HG02943 (cell line): ENCODE data around the gene KDM4B.

Experiments used
- ATAC-seq: cut with Tn5 transposase; IDR thresholded peaks from one replicate; pipeline ENCODE4 v1.9.1; 2021; ENCODE audit warnings: mild to moderate bottlenecking, low read depth, moderate library complexity; ENCODE audit not compliant: unreplicated experiment

KDM4B gene

GRCh38 chr19:4983346-4984105, 14.6 kb downstream of the KDM4B start:
- ATAC-seq, result no peak

DNA sequence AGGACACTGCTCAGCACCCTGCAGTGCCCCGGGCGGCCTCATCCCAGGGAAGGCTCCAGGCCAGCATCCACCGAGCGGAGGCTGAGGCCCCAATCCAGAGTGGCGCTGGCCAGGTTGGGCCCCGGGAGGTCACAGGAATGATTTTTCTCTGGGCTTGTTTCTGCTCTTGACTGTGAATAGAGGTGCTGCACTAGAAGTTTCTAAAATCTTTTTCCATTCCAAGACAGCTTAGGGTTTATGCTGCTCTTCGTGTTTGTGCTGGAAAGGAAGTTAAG, 15.1 kb downstream of the KDM4B start:
- no peak for ATAC-seq

DNA sequence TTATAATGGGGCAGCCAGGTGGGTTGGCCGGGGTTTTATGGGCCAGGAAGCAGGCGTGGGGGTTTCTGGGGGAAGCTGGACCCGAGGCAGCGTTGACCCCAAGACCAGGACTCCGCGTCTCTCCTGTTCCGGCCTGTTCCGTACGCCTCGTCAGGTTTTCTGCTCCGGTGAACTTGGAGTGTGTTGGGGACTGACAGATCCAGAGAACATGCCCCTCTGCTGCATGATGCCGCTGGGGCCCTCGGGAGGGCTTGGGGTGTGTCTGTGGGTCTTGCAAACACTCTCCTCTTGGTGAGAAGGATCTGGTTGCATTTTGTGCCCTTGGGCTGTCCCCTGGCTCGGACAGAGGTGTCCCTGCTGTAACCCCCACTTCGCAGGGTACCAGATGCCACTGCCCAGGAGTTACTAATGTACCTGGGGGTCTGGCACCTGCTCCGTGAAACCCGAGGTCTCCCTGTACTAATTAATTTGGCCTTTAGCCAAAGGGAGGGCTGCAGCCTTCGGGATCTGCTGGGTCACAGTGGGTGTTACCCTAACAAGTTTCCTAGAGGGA, 15.6 kb downstream of the KDM4B start:
- ATAC-seq, result no peak

DNA sequence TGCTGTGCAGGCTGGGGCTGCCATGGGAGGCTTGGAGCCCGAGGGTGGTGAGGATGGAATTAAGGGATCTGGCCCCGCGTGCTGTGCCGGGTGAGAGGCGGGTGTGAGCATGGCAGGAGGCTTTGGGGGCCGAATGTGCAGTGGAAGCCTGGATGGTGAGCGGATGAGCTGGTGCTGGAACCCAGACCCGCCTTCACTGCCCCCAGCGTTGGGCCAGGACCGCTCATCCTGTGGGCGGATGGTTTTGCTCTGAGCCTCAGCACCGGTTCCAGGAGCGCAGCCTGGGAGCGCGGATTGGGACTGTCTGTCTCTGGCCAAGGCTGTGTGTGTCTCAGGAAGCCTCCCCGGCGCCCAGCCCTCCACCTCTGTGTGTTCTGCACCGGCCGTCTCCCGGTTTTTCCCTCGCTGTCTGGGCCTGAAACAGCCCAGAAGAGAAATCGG, 16.7 kb downstream of the KDM4B start:
- no peak for ATAC-seq

DNA sequence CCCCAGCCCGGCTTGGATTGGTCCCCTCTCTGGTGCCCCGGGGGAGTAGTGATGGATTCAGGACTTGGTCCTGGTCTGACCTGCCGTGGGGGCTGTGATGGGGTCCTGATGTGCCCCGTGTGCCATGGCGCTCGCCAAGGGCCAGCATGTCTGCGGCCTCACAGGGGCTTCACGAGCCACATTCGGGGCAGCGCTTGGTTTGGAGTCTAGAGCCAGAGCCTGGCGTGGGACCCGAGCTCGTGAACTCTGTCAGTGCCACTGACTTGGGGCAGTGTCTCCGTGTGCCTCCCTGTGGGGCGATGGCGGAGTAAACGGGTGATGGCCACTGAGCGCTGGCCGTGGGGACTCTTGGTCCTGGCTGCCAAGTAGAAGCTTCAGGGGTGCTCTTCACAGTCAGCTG, 17.1 kb downstream of the KDM4B start:
- ATAC-seq, result no peak

DNA sequence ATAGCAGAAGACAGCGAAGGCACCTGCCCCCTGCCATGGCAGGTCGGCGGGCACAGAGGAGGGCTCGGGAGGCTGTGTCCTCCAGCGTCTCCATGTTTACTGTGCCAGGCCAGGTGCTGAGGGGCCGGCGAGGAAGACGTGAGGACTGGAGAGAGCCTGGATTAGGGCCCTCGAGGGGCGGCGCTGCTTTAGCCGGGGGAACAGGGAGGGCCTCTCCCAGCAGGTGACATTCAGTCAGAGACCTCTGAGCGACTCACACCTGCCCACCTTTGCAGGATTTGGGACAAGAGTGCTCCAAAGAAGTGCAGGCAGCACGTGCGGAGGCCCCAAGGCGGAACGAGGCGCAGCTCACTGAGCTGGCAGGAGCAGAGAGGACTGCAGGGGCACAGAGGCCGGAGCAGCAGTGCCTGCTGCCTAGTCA, 17.6 kb downstream of the KDM4B start:
- ATAC-seq, result no peak

DNA sequence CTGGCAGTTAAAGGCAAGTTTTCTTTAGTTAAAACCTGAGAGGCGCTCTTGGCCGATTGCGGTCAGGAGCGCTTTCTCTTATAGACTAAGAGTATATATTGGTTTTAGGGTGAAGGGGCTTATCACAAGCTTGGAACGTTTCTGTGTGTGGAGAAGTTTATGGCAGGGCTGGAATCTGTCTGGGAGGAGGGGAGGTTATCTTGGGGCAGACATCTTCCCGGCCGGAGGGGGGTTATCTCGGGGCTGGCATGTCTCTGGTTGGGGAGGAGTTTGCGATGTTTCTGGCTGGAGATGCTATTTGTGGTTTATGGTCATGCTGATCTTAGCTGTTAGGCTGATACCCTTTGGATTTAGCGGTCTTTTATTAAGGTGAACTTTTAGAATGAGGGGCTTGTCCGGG, 18.3 kb downstream of the KDM4B start:
- ATAC-seq, result no peak

- ATAC-seq, result no peak
These were observed 18.9 kb downstream of the KDM4B start for GRCh38 chr19:4987692-4988370.

DNA sequence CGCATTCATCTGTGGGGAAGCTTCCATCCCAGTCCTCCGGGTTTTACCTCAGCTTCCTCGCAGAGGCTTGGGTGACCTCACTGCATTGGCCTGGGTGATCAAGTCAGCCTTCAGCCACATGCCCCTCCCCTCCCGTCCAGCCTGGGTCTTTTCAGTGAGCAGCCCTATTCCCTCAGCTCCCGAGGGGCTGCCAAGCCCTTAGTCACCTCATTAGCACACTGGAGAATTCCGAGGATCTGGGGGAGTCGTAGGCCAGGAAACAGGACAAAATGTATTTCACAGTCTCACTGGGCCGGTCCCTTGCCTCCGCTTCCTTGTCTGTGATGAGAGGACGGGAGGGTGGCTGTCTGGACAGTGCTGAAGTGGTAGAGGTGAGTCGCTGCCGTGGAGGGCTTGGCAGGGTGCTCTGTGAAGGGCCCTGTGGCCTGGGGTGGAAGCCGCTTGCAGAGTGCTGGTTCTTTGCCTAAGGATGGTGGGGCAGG, 19.9 kb downstream of the KDM4B start:
- no peak for ATAC-seq

GRCh38 chr19:4990306-4990705, 21.4 kb downstream of the KDM4B start:
- no peak for ATAC-seq

DNA sequence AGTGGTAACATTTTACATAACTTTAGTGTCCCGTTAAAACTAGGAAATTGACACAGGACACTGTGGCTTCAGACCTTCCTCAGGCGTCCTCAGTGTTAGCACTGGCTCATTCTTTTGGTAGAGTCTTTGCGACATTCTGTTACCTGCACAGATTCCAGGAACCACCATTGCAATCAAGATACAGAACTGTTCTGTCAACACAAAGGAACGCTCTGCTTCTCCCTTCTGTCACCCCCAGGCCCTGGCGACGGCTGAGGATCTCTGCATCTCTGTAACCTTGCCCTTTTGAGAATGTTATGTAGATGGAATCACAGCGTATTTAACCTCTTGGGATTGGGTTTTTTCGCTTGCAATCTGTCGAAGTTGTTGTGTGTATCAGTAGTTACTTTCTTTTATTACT, 22.6 kb downstream of the KDM4B start:
- ATAC-seq, result no peak

DNA sequence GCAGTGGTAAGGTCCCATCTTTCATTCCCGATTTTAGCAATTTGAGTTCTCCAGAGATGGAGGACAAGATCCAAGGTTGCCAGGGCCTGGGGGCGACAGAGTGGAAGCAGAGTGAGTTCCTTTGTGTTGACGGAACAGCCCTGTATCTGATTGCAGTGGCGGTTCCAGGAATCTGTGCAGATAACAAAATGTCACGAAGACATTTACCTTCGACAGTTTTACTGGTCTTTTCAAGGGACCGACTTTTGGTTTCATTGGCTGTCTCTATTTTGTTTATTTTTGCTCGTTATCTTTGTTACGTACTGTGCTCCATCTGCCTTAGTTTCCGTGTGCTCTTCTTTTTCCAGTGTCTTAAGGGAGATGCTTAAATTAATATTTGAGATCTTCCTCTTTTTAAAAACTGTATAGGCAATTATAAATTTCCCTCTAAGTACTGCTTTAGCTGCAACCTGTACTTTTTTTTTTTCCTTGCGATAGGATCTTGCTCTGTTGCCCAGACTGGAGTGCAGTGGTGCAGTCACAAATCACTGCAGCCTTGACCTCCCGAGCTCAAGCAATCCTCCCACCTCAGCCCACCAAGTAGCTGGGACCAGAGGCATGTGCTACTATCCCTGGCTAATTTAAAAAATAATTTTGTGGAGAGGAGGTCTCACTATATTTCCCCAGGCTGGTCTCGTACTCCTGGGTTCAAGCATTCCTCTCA, 23.2 kb downstream of the KDM4B start:
- ATAC-seq, result no peak

GRCh38 chr19:4993683-4994082, 24.8 kb downstream of the KDM4B start:
- ATAC-seq, result no peak

DNA sequence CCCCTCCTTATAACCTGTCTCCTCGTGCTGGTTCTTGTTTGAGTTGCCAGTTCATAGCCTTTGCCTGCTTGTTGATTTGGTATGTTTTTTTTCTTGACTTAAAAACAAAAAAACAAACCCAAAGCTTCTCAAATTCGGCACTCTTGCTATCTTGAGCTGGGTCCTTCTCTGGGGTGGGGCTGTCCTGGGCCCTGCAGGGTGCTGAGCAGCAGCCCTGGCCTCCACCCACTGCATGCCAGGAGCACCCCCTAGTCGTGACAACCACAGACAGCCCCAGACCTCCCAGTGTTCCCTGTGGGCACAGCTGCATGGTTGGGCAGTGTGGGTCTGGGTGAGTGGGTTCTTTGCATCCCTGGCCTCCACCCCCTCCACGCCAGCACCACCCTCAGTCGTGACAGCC, 27.8 kb downstream of the KDM4B start:
- no peak for ATAC-seq

DNA sequence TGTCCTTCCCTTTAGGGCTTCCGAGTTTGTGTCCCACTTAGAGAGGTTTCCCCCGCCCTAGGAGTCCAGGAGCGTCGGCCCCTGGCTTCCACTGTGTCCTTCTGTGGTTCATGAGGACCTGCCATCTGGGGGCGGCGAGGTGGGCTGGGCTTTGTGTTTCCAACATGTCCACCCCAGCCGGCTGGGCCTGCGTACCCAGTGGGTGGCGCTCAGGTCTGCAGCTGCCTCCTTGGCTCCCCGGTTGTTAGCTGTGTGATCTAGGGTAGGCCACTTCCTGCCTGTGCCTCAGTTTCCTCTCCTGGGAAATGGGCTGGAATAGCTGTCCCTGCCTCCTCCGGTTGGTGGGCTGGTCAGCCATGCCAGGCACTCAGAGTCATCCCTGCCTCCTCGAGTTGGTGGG, 28.4 kb downstream of the KDM4B start:
- no peak for ATAC-seq

GRCh38 chr19:5000120-5000611, 31.3 kb downstream of the KDM4B start:
- ATAC-seq, result no peak

GRCh38 chr19:5001615-5002014, 32.7 kb downstream of the KDM4B start:
- ATAC-seq, result no peak

- no peak for ATAC-seq
These were observed 33.2 kb downstream of the KDM4B start for GRCh38 chr19:5002143-5002542.

GRCh38 chr19:5003781-5004180, 34.9 kb downstream of the KDM4B start:
- no peak for ATAC-seq

- no peak for ATAC-seq
These were observed 36.2 kb downstream of the KDM4B start for GRCh38 chr19:5005096-5005495.

DNA sequence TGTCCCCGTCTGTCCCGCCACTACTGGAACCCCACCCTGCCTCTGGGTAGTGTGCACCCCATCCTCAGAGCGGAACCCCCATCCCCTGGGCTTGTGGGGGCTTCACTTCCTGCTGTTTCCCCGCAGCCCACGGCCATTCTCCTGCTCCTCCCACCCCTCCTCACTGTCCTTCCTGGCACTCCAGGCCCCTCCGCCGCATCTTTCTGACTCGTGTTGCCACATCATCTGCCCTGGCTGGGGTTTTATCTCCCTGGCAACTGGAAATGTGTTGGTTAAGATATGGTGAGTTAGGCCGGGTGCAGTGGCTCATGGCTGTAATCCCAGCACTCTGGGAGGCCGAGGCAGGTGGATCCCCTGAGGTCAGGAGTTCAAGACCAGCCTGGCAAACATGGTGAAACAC, 37.3 kb downstream of the KDM4B start:
- ATAC-seq, result no peak
